CD4-positive, alpha-beta T cell treated with Interleukin-10 for 1 hour (primary cell): Measurements from ENCODE around the gene FGD4.

Experiments used
- DNase-seq: peaks from one replicate; pipeline ENCODE4 v3.0.0-alpha.2; 2020

FGD4 gene

GRCh38 chr12:32413412-32413811 is 14.1 kb downstream of the FGD4 start:
- no peak for DNase-seq

GRCh38 chr12:32418221-32418620 is 18.9 kb downstream of the FGD4 start:
- DNase-seq = no peak

GRCh38 chr12:32418903-32419519 is 19.7 kb downstream of the FGD4 start:
- DNase-seq = no peak

- no peak for DNase-seq
These were observed 20.2 kb downstream of the FGD4 start for GRCh38 chr12:32419520-32419960.

GRCh38 chr12:32420356-32420755 is 21.0 kb downstream of the FGD4 start:
- DNase-seq = no peak

- no peak for DNase-seq
These were observed 24.2 kb downstream of the FGD4 start for GRCh38 chr12:32423559-32423958.

- DNase-seq = no peak
These were observed 31.7 kb downstream of the FGD4 start for GRCh38 chr12:32431025-32431424.

GRCh38 chr12:32435921-32436705 is 36.8 kb downstream of the FGD4 start:
- DNase-seq = no peak

GRCh38 chr12:32437095-32437515 is 37.7 kb downstream of the FGD4 start:
- DNase-seq = no peak

GRCh38 chr12:32440120-32440865 is 40.9 kb downstream of the FGD4 start:
- DNase-seq = no peak

GRCh38 chr12:32443491-32443890 is 44.1 kb downstream of the FGD4 start:
- DNase-seq = no peak

- DNase-seq = no peak
These were observed 45.5 kb downstream of the FGD4 start for GRCh38 chr12:32444895-32445294.

- no peak for DNase-seq
These were observed 46.0 kb downstream of the FGD4 start for GRCh38 chr12:32445356-32445755.

- DNase-seq = no peak
These were observed 47.2 kb downstream of the FGD4 start for GRCh38 chr12:32446316-32447119.

GRCh38 chr12:32448586-32448985 is 49.2 kb downstream of the FGD4 start:
- no peak for DNase-seq

GRCh38 chr12:32450363-32450762 is 51.0 kb downstream of the FGD4 start:
- no peak for DNase-seq

- no peak for DNase-seq
These were observed 51.4 kb downstream of the FGD4 start for GRCh38 chr12:32450768-32451167.

GRCh38 chr12:32451816-32452215 is 52.5 kb downstream of the FGD4 start:
- DNase-seq = no peak

GRCh38 chr12:32454075-32454474 is 54.7 kb downstream of the FGD4 start:
- DNase-seq = no peak

GRCh38 chr12:32454866-32455265 is 55.5 kb downstream of the FGD4 start:
- DNase-seq = no peak

GRCh38 chr12:32455607-32456071 is 56.3 kb downstream of the FGD4 start:
- peak; percentile 44 for DNase-seq

- DNase-seq = no peak
These were observed 58.1 kb downstream of the FGD4 start for GRCh38 chr12:32457251-32458025.
